ENCODE data around the gene RFTN1. TPM values are rescaled to one million over a fixed set of nuclear protein-coding genes. Genes with fewer than 3 reads are reported as not detected.

Gene RFTN1
- total and polyA plus RNA-seq, 2 of the 8 experiments (the other 6 are each of a cell fraction or from before 2014, with no cell fraction given) = 4.6 to 6.7 TPM

DNA sequence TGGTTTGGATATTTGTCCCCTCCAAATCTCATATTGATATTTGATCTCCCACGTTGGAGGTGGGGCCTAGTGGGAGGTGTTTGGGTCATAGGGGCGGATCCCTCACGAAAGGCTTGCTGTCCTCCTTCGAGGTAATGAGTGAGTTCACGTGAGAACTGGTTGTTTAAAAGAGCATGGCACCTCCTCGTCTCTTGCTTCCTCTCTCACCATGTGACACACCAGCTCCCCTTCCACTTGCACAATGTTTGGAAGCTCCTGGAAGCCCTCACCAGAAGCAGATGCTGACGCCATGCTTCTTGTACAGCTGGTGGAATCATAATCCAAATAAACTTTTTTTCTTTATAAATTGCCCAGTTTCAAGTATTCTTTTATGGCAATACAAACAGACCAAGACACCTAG lies 38.6 kb downstream of the RFTN1 start:
- H3K4ac ChIP-seq (replicated peaks; ENCODE audit: insufficient read length, low read depth, low read length) = no peak overlapping the region
- TF ChIP-seq HDAC2 (IDR thresholded peaks at IDR 0.05; ENCODE audit: borderline replicate concordance in 1 of 2, low read depth in 2 of 2, low read length in 2 of 2) (no peak), RFX5 (IDR thresholded peaks at IDR 0.05; ENCODE audit: borderline replicate concordance, low read depth, low read length) (no peak), GABPA (IDR thresholded peaks at IDR 0.05; ENCODE audit: borderline replicate concordance, insufficient read depth, low read length) (no peak), NRF1 (IDR thresholded peaks at IDR 0.05; ENCODE audit: low read depth, low read length) (no peak), SUZ12 (IDR thresholded peaks at IDR 0.05; ENCODE audit: low read length) (no peak), BACH1 (IDR thresholded peaks at IDR 0.05; ENCODE audit: low read length) (no peak), SAP30 (IDR thresholded peaks at IDR 0.05; ENCODE audit: insufficient read depth, insufficient replicate concordance, low read length) (no peak), RAD21 (IDR thresholded peaks at IDR 0.05 in 1 of 2, conservative IDR thresholded peaks at IDR 0.05 in 1 of 2; ENCODE audit: low read depth in 2 of 2, low read length in 2 of 2) (no peak), SIN3A (conservative IDR thresholded peaks at IDR 0.05 in 1 of 2, IDR thresholded peaks at IDR 0.05 in 1 of 2; ENCODE audit: low read depth in 1 of 2, low read length in 2 of 2) (no peak), KDM5A (IDR thresholded peaks at IDR 0.05; ENCODE audit: low read length) (no peak)
- H3K23ac ChIP-seq (ENCODE audit: insufficient read length) = no peak overlapping the region
- H3K23me2 ChIP-seq (ENCODE audit: low read depth, low read length) = no peaks in the 10 kb centered on the region
- no peak overlapping the region for H2AK5ac ChIP-seq (ENCODE audit: low read depth, low read length)
- no peaks in the 10 kb centered on the region for H3K79me1 ChIP-seq (ENCODE audit: low read depth, low read length)
- H4K91ac ChIP-seq (replicated peaks; ENCODE audit: insufficient read length, low read length) = no peak overlapping the region
- H4K8ac ChIP-seq (ENCODE audit: extremely low read depth, insufficient read depth, low read length) = no peak overlapping the region
- no peaks in the 10 kb centered on the region for H3K36me3 ChIP-seq (ENCODE audit: control insufficient read depth in 2 of 4, insufficient read depth in 4 of 4, low read length in 3 of 4)
- no peaks in the 10 kb centered on the region for H3K79me2 ChIP-seq (ENCODE audit: control insufficient read depth in 1 of 2, insufficient read depth in 2 of 2, low read length in 2 of 2)
- no peak overlapping the region for H3K18ac ChIP-seq (ENCODE audit: extremely low read depth, low read length)
- ChIA-PET CTCF (ENCODE audit: partially characterized antibody) (interaction anchor here (0.6 to 1.4 kb wide), 4 partner anchors 8 to 125 kb away, joined by 3 to 4 read pairs (median 3); no protein-coding TSS in a partner anchor), POLR2A (ENCODE audit: partially characterized antibody) (interaction anchor here (0.7 kb wide), 1 partner anchor 9 kb away, joined by 3 read pairs; no protein-coding TSS in a partner anchor)
- H3K4me3 ChIP-seq (ENCODE audit: extremely low read depth in 1 of 4, insufficient read depth in 2 of 4, low read depth in 3 of 4, low read length in 4 of 4) = no peak overlapping the region
- no peak overlapping the region for H3K9ac ChIP-seq (replicated peaks in 1 of 4; ENCODE audit: extremely low read depth in 1 of 4, low read depth in 3 of 4, low read length in 3 of 4)
- no peak overlapping the region for H2AFZ ChIP-seq (ENCODE audit: low read length)
- H3K56ac ChIP-seq (replicated peaks; ENCODE audit: insufficient read length, low read depth, low read length) = no peak overlapping the region
- H3K27ac ChIP-seq (ENCODE audit: low read depth, low read length) = no peak overlapping the region
- no peaks in the 10 kb centered on the region for H4K20me1 ChIP-seq (replicated peaks in 1 of 2; ENCODE audit: control insufficient read depth in 1 of 2, insufficient read depth in 2 of 2, low read length in 2 of 2)
- H3K27me3 ChIP-seq (replicated peaks in 1 of 4; ENCODE audit: control insufficient read depth in 3 of 4, extremely low read depth in 1 of 4, insufficient read depth in 3 of 4, low read length in 3 of 4) = no peaks in the 10 kb centered on the region; a peak in 1 of 7 replicates
- no peak for FAIRE-seq
- H3K4me2 ChIP-seq (ENCODE audit: insufficient read depth in 1 of 2, low read depth in 2 of 2, low read length in 2 of 2) = no peak overlapping the region
- no peak overlapping the region for H2BK120ac ChIP-seq (replicated peaks; ENCODE audit: low read depth, low read length)
- H3K9me3 ChIP-seq (ENCODE audit: insufficient read depth in 2 of 2, low read depth in 1 of 2, low read length in 1 of 2) = no peaks in the 10 kb centered on the region
- DNase-seq (ENCODE audit: low read depth in 1 of 2, low spot score in 2 of 2) = no peak
- WGBS, 2 experiments (ENCODE audit: extremely low coverage in 1 of 2, insufficient coverage in 1 of 2, insufficient read length in 1 of 2, insufficient replicate concordance in 2 of 2, low coverage in 1 of 2, low lambda C conversion rate in 2 of 2, missing lambda C conversion rate in 1 of 2) = 79% methylated on average over 7 of the region's 7 CpGs; no CpG with 5 or more reads in 1 of the 2 experiments
- H2BK15ac ChIP-seq (ENCODE audit: low read length) = no peak overlapping the region
- no peak overlapping the region for H3K14ac ChIP-seq (ENCODE audit: insufficient read length)
- no peak overlapping the region for H2BK20ac ChIP-seq (ENCODE audit: low read length)
- no peak overlapping the region for H4K5ac ChIP-seq (ENCODE audit: insufficient read length, low read depth, low read length)
- H3K4me1 ChIP-seq (replicated peaks in 1 of 4; ENCODE audit: control insufficient read depth in 3 of 4, insufficient read depth in 4 of 4, low read length in 3 of 4) = peaks cover 0 to 3% (median 1%) of the 10 kb centered on the region in 4 experiments; a peak in 3 of 7 replicates
- H2BK5ac ChIP-seq (ENCODE audit: low read depth, low read length) = no peak overlapping the region
- H2BK12ac ChIP-seq (ENCODE audit: low read depth, low read length) = no peak overlapping the region

Data from H1 (cell line).